Neural progenitor cell (in vitro differentiated cells): ENCODE data around the gene COL26A1.

Source experiments
- CTCF ChIP-seq: fragments of 200-600 bp; sonication (generic); IDR thresholded peaks from 2 replicates; pipeline ENCODE4 v1.5.1; 2017; ENCODE audit warnings: antibody characterized with exemption, mild to moderate bottlenecking
- EZH2 ChIP-seq: fragments of 200-600 bp; sonication (generic); IDR thresholded peaks from 2 replicates; pipeline ENCODE4 v1.6.1; 2017; ENCODE audit warnings: antibody characterized with exemption, mild to moderate bottlenecking, moderate library complexity
- EZH2phosphoT487 ChIP-seq: fragments of 200-600 bp; sonication (generic); IDR thresholded peaks from 2 replicates; pipeline ENCODE4 v1.6.1; 2017; ENCODE audit warnings: antibody characterized with exemption

GRCh38 chr7:101563198-101563901 lies 200.7 kb downstream of the COL26A1 start:
- TF ChIP-seq CTCF (no peak), EZH2 (no peak), EZH2phosphoT487 (no peak)
